HFFc6 (cell line): ENCODE data around the gene CCDC61. TPM values are rescaled to one million over a fixed set of nuclear protein-coding genes. Genes with fewer than 3 reads are reported as not detected.
A peak's percentile ranks its signal among the peaks of the same experiment; 100 is the strongest.

ENCODE experiments used
- DNase-seq: peaks from one replicate; pipeline ENCODE4 v3.0.0-alpha.2; 2018
- H3K27ac Mint-ChIP-seq: 2 replicates; pipeline ENCODE4 v1.8.0; 2020; ENCODE audit warnings: mild to moderate bottlenecking, mixed read lengths
- H3K27me3 Mint-ChIP-seq: 2 replicates; pipeline ENCODE4 v1.8.0; 2021; ENCODE audit warnings: mild to moderate bottlenecking, moderate library complexity, mixed read lengths; ENCODE audit not compliant: insufficient read depth
- H3K36me3 Mint-ChIP-seq: 2 replicates; pipeline ENCODE4 v1.8.0; 2021; ENCODE audit warnings: low read depth, mixed read lengths
- H3K4me1 Mint-ChIP-seq: 2 replicates; pipeline ENCODE4 v1.8.0; 2020; ENCODE audit warnings: low read depth, mixed read lengths
- H3K4me3 Mint-ChIP-seq: 2 replicates; pipeline ENCODE4 v1.8.0; 2020; ENCODE audit warnings: mild to moderate bottlenecking, moderate library complexity, mixed read lengths
- H3K9me3 Mint-ChIP-seq: 2 replicates; pipeline ENCODE4 v1.8.0; 2020; ENCODE audit warnings: mild to moderate bottlenecking, mixed read lengths
- CTCF ChIP-seq: fragments of 200-600 bp; sonication (generic); IDR thresholded peaks from 2 replicates; pipeline ENCODE4 v1.5.0; 2021; ENCODE audit warnings: antibody characterized with exemption, mild to moderate bottlenecking
- total RNA-seq, 6 experiments: library from RNA; stranded (reverse); fragmentation: NEBNext Ultra II Directional; extraction: Animal tissue kit (Norgen Biotek cat#: 25700); gene quantifications; 2 replicates in 1 of 6; 3 replicates in 5 of 6; pipeline ENCODE4 v1.2.3, GENCODE V29; 2021

CCDC61 gene
- total RNA-seq, 6 experiments from 2014 or later: 8.6 to 13.1 (median 11.0) TPM

- DNase-seq: no peak
- no peak overlapping the region for H3K4me3 Mint-ChIP-seq
- no peaks in the 10 kb centered on the region for H3K9me3 Mint-ChIP-seq
- peaks cover 11% of the 10 kb centered on the region for H3K4me1 Mint-ChIP-seq
- no peak for TF ChIP-seq CTCF
- H3K27ac Mint-ChIP-seq: no peak overlapping the region
- no peaks in the 10 kb centered on the region for H3K36me3 Mint-ChIP-seq
- peaks cover 53% of the 10 kb centered on the region for H3K27me3 Mint-ChIP-seq
These were observed 41.5 kb downstream of the CCDC61 start for GRCh38 chr19:46036744-46037128.

DNA sequence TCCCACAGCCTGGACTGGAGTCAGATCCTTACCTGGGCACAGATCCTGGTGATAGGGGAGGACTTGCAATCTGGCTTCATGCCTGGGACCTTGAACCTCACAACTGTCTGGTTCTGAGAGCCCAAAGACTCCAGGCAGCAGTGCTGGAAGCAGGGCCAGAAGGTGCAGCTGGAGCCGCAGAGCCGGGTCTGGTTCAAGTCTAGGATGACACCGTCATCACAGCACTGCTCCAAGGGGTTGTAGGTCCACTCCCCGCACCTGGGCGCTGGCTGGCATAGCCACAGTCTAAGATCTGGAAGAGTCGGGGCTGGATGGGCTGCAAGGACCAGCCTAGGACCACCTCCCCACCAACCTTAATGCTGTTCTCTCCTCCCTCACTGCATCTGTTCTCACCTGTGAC lies 44.9 kb downstream of the CCDC61 start:
- 0 out of 2 replicates have a peak, but pooled peaks cover 3% of the 10 kb centered on the region for H3K9me3 Mint-ChIP-seq
- TF ChIP-seq CTCF: no peak
- DNase-seq: no peak
- H3K27ac Mint-ChIP-seq: no peak overlapping the region
- H3K36me3 Mint-ChIP-seq: peaks cover 10% of the 10 kb centered on the region; the same call in 1 of the 2 replicates
- no peak overlapping the region for H3K4me3 Mint-ChIP-seq
- peaks cover 55% of the 10 kb centered on the region for H3K27me3 Mint-ChIP-seq
- peaks cover 11% of the 10 kb centered on the region for H3K4me1 Mint-ChIP-seq

- no peak within 1 kb of the TSS for H3K27ac Mint-ChIP-seq
- peak; percentile 37 for DNase-seq
- H3K27me3 Mint-ChIP-seq: peaks cover 59% of the 10 kb centered on the region
- TF ChIP-seq CTCF: no peak
- peaks cover 11% of the 10 kb centered on the region for H3K4me1 Mint-ChIP-seq
- H3K9me3 Mint-ChIP-seq: 0 out of 2 replicates have a peak, but pooled peaks cover 3% of the 10 kb centered on the region
- no peak within 1 kb of the TSS for H3K4me3 Mint-ChIP-seq
- peaks cover 10% of the 10 kb centered on the region; the same call in 1 of the 2 replicates for H3K36me3 Mint-ChIP-seq
These were observed 45.8 kb downstream of the CCDC61 start, which contains the start of gene IGFL4 for GRCh38 chr19:46040952-46041500. TSS of gene IGFL4 (minus strand) at chr19:46041002. CDS start at chr19:46040962, 40 bp downstream.

- Mint-ChIP-seq H3K4me1 (peaks cover 11% of the 10 kb centered on the region), H3K4me3 (no peak overlapping the region), H3K36me3 (peaks cover 10% of the 10 kb centered on the region; the same call in 1 of the 2 replicates), H3K27me3 (peaks cover 63% of the 10 kb centered on the region), H3K9me3 (0 out of 2 replicates have a peak, but pooled peaks cover 3% of the 10 kb centered on the region), H3K27ac (no peak overlapping the region)
- TF ChIP-seq CTCF: no peak
- no peak for DNase-seq
These were observed 47.1 kb downstream of the CCDC61 start for GRCh38 chr19:46042252-46042883.

GRCh38 chr19:46043519-46043918 lies 48.3 kb downstream of the CCDC61 start:
- Mint-ChIP-seq H3K36me3 (peaks cover 10% of the 10 kb centered on the region; the same call in 1 of the 2 replicates), H3K27ac (no peak overlapping the region), H3K9me3 (0 out of 2 replicates have a peak, but pooled peaks cover 3% of the 10 kb centered on the region), H3K4me3 (no peak overlapping the region), H3K27me3 (peaks cover 68% of the 10 kb centered on the region), H3K4me1 (peaks cover 11% of the 10 kb centered on the region)
- DNase-seq: no peak
- no peak for TF ChIP-seq CTCF
